Activated CD4-positive, alpha-beta T cell treated with anti-CD3 and anti-CD28 coated beads for 36 hours (primary cell): Measurements from ENCODE around the gene DPP9. TPM values are rescaled to one million over a fixed set of nuclear protein-coding genes. Genes with fewer than 3 reads are reported as not detected.

Experiments
- ATAC-seq: fragments of 200-7000 bp; cut with Tn5 transposase; one replicate; pipeline ENCODE4 v1.10.0; 2021; ENCODE audit warnings: mild to moderate bottlenecking, moderate library complexity
- CTCF ChIA-PET: fragments of 350-600 bp; sonication (Branson Sonifier 250); formaldehyde crosslinking; loops from one replicate; lab custom pipeline; 2021; ENCODE audit warnings: antibody characterized with exemption; lab: Charles Lee
- POLR2A ChIA-PET: fragments of 350-600 bp; sonication (Branson Sonifier 250); formaldehyde crosslinking; loops from one replicate; lab custom pipeline; 2021; ENCODE audit warnings: antibody characterized with exemption, inconsistent platforms; lab: Charles Lee
- DNase-seq: peaks from one replicate; pipeline ENCODE4 v3.0.0-alpha.2; 2020
- H3K27ac Mint-ChIP-seq: one replicate; pipeline ENCODE4 v1.8.0; 2021; ENCODE audit warnings: mixed read lengths
- H3K27me3 Mint-ChIP-seq: one replicate; pipeline ENCODE4 v1.8.0; 2021; ENCODE audit warnings: mixed read lengths
- H3K36me3 Mint-ChIP-seq: one replicate; pipeline ENCODE4 v1.8.0; 2021; ENCODE audit warnings: low read depth, mixed read lengths
- H3K4me1 Mint-ChIP-seq: one replicate; pipeline ENCODE4 v1.8.0; 2021; ENCODE audit warnings: mixed read lengths
- H3K4me3 Mint-ChIP-seq: one replicate; pipeline ENCODE4 v1.8.0; 2021; ENCODE audit warnings: mild to moderate bottlenecking, moderate library complexity, mixed read lengths
- H3K9me3 Mint-ChIP-seq: one replicate; pipeline ENCODE4 v1.8.0; 2021; ENCODE audit warnings: low read depth, mixed read lengths
- intact Hi-C, 2 experiments: fragments of 100-400 bp; cut with DNase I in 1 of 2; cut with micrococcal nuclease in 1 of 2; formaldehyde crosslinking; loops; one replicate each; pipeline versions ENCODE4 v1.14.2 to v1.15.1; 2022 to 2024; cut with DNase I, micrococcal nuclease
- total RNA-seq, 2 experiments: library from RNA; stranded (reverse); gene quantifications; one replicate each; pipeline ENCODE4 v1.2.3, GENCODE V29; 2021

Gene DPP9
- total RNA-seq, 2 experiments from 2014 or later = 49.2 to 51.3 TPM

DNA sequence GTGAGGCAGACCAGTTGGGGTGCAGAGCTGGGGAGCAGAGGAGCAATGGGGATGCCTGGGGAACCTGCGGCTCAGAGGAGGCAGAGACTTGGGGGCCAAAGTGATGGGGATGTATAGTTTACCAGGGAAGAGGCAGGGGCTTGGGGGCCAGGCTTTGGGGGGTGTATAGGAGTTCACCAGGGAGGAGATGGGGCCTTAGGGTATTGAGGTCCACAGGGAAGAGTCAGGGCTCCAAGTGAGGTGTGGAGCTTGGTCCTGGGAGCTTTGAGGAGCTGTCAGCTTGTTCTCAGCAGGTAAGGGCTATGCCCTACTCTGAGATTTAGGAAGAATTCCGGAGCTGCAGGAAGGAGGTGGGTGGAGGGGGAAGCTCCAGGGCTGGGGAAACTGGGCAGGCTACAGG is 73.5 kb downstream of the DPP9 start:
- Mint-ChIP-seq H3K4me3 (no peak overlapping the region), H3K27ac (no peak overlapping the region), H3K9me3 (no peaks in the 10 kb centered on the region), H3K27me3 (no peaks in the 10 kb centered on the region), H3K36me3 (peaks cover 12% of the 10 kb centered on the region), H3K4me1 (no peaks in the 10 kb centered on the region)
- ChIA-PET CTCF (no interaction called here), POLR2A (no interaction called here)
- no peak for ATAC-seq
- intact Hi-C loops = no loop called here
- no peak for DNase-seq

DNA sequence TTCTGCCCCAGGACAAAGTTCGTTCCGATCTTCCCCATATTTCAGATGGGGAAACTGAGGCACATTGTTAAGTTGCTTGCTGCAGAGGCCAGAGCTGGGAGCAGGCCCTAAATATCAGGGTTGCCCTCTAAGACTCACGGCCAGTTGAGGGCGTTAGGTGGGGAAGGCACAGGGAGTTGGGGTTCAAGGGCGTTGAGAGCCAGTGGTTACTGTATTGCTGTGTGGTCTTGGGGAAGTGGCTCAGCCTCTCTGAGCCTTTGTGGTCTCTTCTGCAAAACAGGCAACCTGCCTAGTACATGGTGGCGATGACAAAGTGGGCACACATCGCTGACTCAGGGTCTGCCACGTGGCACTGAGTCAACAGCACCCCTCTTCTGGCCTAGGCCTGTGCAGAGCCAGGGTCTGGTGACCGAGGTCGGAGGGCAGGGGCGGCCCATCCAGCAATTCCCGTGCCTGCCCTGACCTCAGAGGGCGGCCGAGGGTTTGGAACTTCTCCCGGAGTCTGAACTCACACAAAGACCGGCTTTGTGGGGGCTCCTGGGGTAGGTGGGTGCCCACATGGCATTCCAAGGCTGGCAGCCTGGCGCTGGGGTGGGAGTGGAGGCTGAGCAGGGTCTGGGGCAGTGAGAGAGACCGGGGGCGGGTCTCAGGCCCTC is 74.1 kb downstream of the DPP9 start:
- Mint-ChIP-seq H3K36me3 (peaks cover 5% of the 10 kb centered on the region), H3K4me3 (no peak overlapping the region), H3K27me3 (no peaks in the 10 kb centered on the region), H3K27ac (no peak overlapping the region), H3K4me1 (no peaks in the 10 kb centered on the region), H3K9me3 (no peaks in the 10 kb centered on the region)
- DNase-seq (no peak), ATAC-seq (no peak)
- intact Hi-C loops = no loop called here
- CTCF ChIA-PET = no interaction called here
- POLR2A ChIA-PET = no interaction called here

DNA sequence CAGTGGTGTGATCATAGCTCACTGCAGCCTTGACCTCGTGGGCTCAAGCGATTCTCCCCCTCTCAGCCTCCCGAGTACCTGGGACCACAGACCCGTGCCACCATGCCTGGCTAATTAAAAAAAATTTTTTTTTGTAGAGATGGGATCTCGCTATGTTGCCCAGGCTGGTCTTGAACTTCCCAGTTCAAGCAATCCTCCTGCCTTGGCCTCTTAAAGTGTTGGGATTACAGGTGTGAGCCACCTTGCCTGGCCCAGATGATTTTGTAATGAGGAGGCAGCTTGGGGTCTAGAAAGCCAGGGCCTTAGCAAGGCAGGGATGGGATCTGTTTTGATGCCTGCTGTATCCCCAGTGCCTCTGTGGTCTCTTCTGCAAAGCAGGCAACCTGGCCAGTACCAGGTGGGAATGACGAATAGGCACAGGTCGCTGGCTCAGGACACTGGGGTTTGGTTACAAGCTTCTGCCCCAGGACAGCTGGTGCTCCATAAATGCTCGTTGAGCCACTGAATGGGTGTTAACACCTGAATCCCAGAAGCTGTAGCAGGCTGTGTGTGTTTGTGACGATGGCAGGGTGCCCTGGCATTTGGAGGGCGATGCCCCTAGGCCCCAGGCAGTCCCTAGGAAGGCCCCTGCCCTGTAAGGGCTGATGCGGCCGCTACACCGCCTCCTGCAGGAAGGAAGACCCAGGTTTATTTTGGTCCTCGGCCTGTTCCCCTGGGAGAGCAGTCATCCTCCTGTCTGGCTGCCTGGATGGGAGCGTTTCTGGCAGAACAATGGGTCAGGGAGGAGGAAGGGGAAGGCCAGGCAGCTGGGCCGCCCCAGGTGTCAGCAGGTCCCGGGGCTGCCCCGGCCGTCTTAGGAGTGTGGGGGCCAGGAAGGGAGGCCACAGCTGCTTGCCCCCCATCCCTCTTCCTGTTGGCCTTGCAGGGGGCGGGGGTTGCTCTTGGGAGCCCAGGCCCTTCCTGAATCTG is 75.7 kb downstream of the DPP9 start:
- Mint-ChIP-seq H3K9me3 (no peaks in the 10 kb centered on the region), H3K36me3 (no peaks in the 10 kb centered on the region), H3K27me3 (no peaks in the 10 kb centered on the region), H3K4me1 (no peaks in the 10 kb centered on the region), H3K27ac (no peak overlapping the region), H3K4me3 (no peak overlapping the region)
- ChIA-PET CTCF (interaction anchor here (0.6 to 0.9 kb wide), 2 partner anchors 11 to 270 kb away, joined by 3 to 4 read pairs; no protein-coding TSS in a partner anchor), POLR2A (no interaction called here)
- intact Hi-C loops = no loop called here
- DNase-seq (no peak), ATAC-seq (no peak)

DNA sequence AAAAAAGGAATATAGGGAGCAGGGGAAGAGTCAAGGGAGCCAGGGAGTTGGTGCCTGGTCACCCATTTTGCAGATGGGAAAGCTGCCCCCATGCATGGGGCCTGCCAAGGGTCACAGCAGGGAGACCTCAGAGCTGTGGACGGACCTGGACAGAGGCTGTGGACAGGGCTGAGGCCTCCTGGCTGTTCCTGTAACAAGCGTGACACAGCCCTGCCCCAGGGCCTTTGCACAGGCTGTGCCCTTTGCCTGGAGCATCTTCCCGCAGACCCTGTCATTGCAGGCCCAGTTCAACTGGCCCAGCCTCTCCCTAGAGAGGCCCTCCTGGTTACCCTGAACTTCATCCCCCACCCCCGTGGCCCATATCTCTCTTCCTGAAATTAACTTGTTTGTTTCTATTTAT is 77.9 kb downstream of the DPP9 start:
- Mint-ChIP-seq H3K27me3 (no peaks in the 10 kb centered on the region), H3K27ac (no peak overlapping the region), H3K4me3 (no peak overlapping the region), H3K36me3 (no peaks in the 10 kb centered on the region), H3K9me3 (no peaks in the 10 kb centered on the region), H3K4me1 (peaks cover 4% of the 10 kb centered on the region)
- intact Hi-C loops = no loop called here
- DNase-seq (no peak), ATAC-seq (no peak)
- ChIA-PET CTCF (interaction anchor here (0.7 kb wide), 1 partner anchor 353 kb away, joined by 3 read pairs; no protein-coding TSS in a partner anchor), POLR2A (interaction anchor here (0.7 kb wide), 1 partner anchor 984 kb away, joined by 4 read pairs; no protein-coding TSS in a partner anchor)

DNA sequence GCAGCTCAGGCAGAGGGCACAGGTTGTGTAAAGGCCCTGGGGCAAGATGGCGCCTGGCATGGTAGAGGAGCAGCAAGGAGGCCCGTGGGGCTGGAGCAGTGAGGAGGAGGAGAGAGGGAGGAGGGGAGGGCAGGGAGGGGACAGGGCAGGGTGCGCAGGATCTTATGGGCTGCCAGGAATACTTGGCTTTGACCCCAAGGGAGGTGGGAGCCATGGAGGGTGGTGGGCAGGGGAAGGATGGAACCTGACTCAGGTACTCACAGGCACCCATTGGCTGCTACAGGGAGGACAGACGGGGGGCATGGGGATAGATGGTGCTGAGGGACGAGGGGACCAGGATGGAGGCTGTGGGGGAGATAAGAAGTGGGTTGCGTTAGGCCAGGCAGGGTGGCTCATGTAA is 81.0 kb downstream of the DPP9 start:
- intact Hi-C loops = no loop called here
- no peak overlapping the region for H3K4me3 Mint-ChIP-seq
- H3K27me3 Mint-ChIP-seq = no peaks in the 10 kb centered on the region
- H3K9me3 Mint-ChIP-seq = no peaks in the 10 kb centered on the region
- no peaks in the 10 kb centered on the region for H3K36me3 Mint-ChIP-seq
- H3K27ac Mint-ChIP-seq = no peak overlapping the region
- ChIA-PET POLR2A (no interaction called here), CTCF (no interaction called here)
- ATAC-seq (no peak), DNase-seq (no peak)
- H3K4me1 Mint-ChIP-seq = peaks cover 15% of the 10 kb centered on the region

DNA sequence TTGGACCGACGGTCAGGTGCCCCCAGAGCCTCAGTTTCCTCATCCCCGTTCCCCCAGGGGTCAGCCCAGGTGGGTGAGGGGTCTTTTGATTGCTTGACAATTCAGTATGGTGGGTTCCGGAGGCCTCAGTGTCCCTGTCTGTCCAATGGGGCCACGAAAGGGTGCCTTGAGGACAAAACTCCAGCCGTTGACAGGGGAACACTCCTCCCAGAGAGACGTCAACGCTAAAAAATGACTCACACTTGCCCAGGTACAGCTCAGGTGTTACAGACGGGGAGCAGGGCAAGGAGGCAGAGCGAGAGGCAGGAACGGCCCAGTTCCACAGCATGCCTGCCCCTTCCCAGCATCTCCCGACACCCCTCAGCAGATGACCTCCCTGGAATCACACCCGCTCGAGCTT is 82.5 kb downstream of the DPP9 start:
- H3K4me3 Mint-ChIP-seq = peak overlapping the region; percentile 16
- no peak overlapping the region for H3K27ac Mint-ChIP-seq
- no peak for ATAC-seq
- no peaks in the 10 kb centered on the region for H3K36me3 Mint-ChIP-seq
- intact Hi-C loops = no loop called here
- ChIA-PET CTCF (interaction anchor here (1.0 kb wide), 1 partner anchor 64 kb away, joined by 4 read pairs; no protein-coding TSS in a partner anchor), POLR2A (interaction anchor here (0.5 kb wide), 1 partner anchor 33 kb away, joined by 4 read pairs; no protein-coding TSS in a partner anchor)
- peaks cover 21% of the 10 kb centered on the region for H3K4me1 Mint-ChIP-seq
- no peak for DNase-seq
- H3K27me3 Mint-ChIP-seq = no peaks in the 10 kb centered on the region
- H3K9me3 Mint-ChIP-seq = no peaks in the 10 kb centered on the region

DNA sequence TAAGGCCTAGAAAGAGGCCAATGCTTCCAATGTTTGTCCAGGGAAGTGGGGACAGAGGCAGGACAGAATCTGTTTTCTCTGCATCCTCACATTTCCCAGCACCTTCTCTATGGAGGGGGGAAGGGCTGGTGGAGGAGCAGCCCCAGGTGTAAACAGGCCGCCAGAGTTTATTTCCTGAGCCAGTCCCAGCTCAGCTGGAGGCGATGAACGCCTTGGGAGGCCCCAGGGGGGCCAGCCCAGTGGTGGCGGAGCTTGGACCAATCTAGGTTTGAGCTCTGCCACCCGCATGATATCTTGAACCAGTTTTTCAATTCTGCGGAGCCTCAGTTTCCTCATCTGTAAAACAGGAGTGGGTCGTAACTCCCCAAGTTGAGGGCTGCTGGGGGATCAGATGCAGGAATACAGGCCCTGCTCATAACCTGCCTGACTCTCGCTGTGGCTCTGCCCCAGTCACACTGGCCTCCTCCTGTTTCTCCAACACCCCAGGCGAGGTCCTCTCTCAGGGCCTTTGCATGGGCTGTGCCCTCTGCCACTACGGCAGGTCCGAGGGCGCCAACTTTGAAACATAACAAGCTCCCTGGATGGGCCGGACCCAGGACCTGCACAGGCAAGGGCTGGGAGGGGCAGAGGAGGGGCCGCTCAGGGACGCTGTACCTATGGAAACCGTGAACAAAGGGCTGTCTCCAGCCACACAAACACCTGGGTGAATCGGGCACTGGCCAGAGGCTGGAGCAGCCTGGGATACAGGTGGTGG is 83.2 kb downstream of the DPP9 start:
- intact Hi-C loops = no loop called here
- ChIA-PET POLR2A (no interaction called here), CTCF (interaction anchor here (0.5 to 1.1 kb wide), 5 partner anchors 12 to 388 kb away, joined by 3 read pairs; no protein-coding TSS in a partner anchor)
- H3K9me3 Mint-ChIP-seq = no peaks in the 10 kb centered on the region
- H3K27me3 Mint-ChIP-seq = no peaks in the 10 kb centered on the region
- peaks cover 21% of the 10 kb centered on the region for H3K4me1 Mint-ChIP-seq
- peak; percentile 27 for DNase-seq
- H3K36me3 Mint-ChIP-seq = no peaks in the 10 kb centered on the region
- no peak for ATAC-seq
- peak overlapping the region; percentile 90 for H3K4me3 Mint-ChIP-seq
- H3K27ac Mint-ChIP-seq = peak overlapping the region; percentile 63

DNA sequence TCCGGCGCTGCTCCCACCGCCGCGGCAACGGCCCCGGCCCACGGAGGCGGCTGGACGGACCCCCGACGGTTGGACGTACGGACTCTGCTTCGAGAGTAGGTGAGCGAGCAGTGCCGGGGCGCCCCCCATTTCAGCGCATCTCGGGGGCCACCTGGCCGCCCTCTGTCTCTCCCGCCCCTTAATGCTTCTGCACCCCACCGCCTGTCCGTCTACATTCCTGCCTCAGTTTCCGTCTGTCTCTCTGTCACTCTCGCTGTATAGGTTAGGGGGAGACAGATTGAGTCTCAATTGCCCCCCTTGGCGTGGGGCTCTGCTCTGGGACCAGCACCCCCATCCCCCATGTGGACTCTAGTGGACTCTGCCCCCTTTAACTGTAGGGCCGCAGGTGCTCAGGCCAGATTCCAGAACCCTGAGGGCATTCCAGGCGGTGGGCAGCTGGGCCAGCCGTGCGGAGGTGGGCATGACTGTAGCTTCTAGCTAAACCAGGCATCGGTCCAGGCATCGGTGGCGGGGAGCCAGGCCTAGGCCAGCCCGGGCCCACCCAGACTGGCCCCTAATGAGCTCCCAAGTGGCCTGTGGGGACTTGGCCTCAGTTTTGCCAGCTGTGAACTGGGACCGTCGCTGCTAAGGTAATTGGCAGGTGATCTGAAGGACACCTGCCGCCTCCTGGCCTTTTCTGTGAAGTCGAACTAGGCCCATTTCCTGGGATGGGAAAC is 84.0 kb downstream of the DPP9 start:
- H3K4me1 Mint-ChIP-seq = peaks cover 23% of the 10 kb centered on the region
- intact Hi-C loops = loop anchor here (1.0 to 5.0 kb wide), 18 partner anchors 31 to 1265 kb away; partner anchors contain the start of genes HDGFL2 (in 2 of the 2), CATSPERD (in 1 of the 2), CHAF1A (in 1 of the 2) and DPP9 (in 1 of the 2)
- no peaks in the 10 kb centered on the region for H3K9me3 Mint-ChIP-seq
- ChIA-PET CTCF (interaction anchor here (0.5 to 1.1 kb wide), 4 partner anchors 11 to 389 kb away, joined by 3 read pairs; no protein-coding TSS in a partner anchor), POLR2A (no interaction called here)
- ATAC-seq = no peak
- peak overlapping the region; percentile 83 for H3K27ac Mint-ChIP-seq
- H3K36me3 Mint-ChIP-seq = no peaks in the 10 kb centered on the region
- peak; percentile 26 for DNase-seq
- H3K27me3 Mint-ChIP-seq = no peaks in the 10 kb centered on the region
- peak overlapping the region; percentile 90 for H3K4me3 Mint-ChIP-seq

DNA sequence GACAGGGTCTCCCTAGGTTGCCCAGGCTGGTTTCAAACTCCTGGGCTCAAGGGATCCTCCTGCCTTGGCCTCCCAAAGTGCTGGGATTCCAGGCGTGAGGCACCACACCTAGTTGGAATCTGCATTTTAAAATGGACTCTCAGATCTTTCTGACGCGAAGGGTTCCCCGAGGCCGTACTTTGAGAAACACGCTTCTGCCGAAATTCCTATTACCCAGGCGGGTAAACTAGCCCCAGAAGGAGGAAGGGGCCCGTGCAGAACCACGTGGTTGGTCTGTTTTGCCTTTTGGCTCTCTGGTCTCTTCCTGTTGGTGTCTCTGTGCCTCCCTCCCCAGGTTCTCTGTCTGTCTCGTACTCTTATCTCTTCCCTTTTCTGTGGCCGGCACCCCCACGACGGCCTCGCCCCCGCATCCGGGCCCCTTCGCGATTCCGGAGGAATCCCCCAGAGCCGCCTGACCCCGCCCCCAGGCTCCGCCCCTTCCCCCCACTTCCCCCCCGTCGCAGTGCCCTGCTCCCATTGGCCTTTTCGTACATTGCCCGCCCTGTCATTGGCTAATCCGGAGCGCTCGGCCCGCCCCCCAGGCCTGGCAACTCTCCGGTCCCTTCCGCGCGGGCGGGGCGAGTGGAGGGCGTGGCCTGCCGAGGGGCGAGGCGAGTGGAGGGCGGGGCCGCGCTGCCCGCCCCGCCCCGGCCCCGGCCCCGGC is 84.7 kb downstream of the DPP9 start, which contains the start of gene TNFAIP8L1:
Gene TNFAIP8L1 (plus strand): TSS at position 689 of the 703 bp plus-strand sequence. CDS start 12,354 bp downstream, outside the sequence.
- DNase-seq (peak; percentile 100), ATAC-seq (peak; percentile 95)
- peak within 1 kb of the TSS; percentile 90 for H3K4me3 Mint-ChIP-seq
- intact Hi-C loops = loop anchor here (1.0 to 5.0 kb wide), 18 partner anchors 31 to 1265 kb away; partner anchors contain the start of genes HDGFL2 (in 2 of the 2), CATSPERD (in 1 of the 2), CHAF1A (in 1 of the 2) and DPP9 (in 1 of the 2)
- H3K27me3 Mint-ChIP-seq = no peaks in the 10 kb centered on the region
- peak within 1 kb of the TSS; percentile 97 for H3K27ac Mint-ChIP-seq
- peaks cover 26% of the 10 kb centered on the region for H3K4me1 Mint-ChIP-seq
- no peaks in the 10 kb centered on the region for H3K36me3 Mint-ChIP-seq
- ChIA-PET POLR2A (no interaction called here), CTCF (interaction anchor here (1.1 to 1.6 kb wide), 3 partner anchors 24 to 73 kb away, joined by 3 to 6 read pairs (median 3); no protein-coding TSS in a partner anchor)
- H3K9me3 Mint-ChIP-seq = no peaks in the 10 kb centered on the region
